ENCODE measurements around the gene CARD11.

DNA sequence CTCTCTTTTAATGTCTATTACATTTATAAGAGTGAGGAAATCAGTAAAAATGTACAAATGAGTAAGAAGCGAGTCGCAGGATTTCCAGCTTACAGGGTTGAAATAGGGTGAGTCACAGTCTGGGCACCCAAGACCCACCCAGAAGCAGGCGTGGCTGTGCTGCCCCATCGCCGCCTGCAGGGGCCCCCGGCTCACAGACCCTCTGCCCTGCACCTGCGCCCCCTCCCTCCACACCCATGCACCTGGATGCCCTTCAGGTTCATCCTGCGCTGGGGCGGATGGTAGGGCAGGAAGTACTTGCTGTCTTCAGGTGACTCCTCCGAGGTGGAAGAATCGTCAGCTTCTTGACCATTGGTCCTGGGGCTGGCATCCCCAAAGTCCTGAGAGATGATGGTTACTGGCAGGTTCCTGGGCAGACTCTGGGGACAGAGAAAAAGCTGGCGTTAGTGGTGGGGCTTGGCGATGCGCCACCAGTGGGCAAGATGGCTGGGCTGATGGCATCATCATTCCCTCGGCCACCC lies 109.4 kb downstream of the CARD11 start:
- TF ChIP-seq, protein P1, sequence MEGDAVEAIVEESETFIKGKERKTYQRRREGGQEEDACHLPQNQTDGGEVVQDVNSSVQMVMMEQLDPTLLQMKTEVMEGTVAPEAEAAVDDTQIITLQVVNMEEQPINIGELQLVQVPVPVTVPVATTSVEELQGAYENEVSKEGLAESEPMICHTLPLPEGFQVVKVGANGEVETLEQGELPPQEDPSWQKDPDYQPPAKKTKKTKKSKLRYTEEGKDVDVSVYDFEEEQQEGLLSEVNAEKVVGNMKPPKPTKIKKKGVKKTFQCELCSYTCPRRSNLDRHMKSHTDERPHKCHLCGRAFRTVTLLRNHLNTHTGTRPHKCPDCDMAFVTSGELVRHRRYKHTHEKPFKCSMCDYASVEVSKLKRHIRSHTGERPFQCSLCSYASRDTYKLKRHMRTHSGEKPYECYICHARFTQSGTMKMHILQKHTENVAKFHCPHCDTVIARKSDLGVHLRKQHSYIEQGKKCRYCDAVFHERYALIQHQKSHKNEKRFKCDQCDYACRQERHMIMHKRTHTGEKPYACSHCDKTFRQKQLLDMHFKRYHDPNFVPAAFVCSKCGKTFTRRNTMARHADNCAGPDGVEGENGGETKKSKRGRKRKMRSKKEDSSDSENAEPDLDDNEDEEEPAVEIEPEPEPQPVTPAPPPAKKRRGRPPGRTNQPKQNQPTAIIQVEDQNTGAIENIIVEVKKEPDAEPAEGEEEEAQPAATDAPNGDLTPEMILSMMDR (IDR thresholded peaks at IDR 0.05): no peak
- no peak for TF ChIP-seq POLR2A (IDR thresholded peaks at IDR 0.05)
- TF ChIP-seq EP300 (IDR thresholded peaks at IDR 0.05): no peak

Measured in ovary (tissue), 3 donors.